Right renal cortex interstitium (tissue), 3 donors: ENCODE data around the gene SHD. TPM values are rescaled to one million over a fixed set of nuclear protein-coding genes. Genes with fewer than 3 reads are reported as not detected.
"Not testable (repeated sequence)": the region's sequence is repeated elsewhere in the genome, so short reads cannot be mapped to it uniquely, and the experiment has no call there.

Experiments used
- DNase-seq, 3 donors: peaks; one replicate each; pipeline ENCODE4 v3.0.0-alpha.2; 2013; ENCODE audit warnings: low read depth in 3 of 3, low spot score in 2 of 3
- polyA plus RNA-seq, 3 donors: library from polyadenylated mRNA; unstranded; fragments of 120-200 nt; gene quantifications; one replicate each; pipeline ENCODE4 v1.2.1, GENCODE V29; 2013; ENCODE audit not compliant: insufficient read length in 3 of 3

SHD gene
- polyA plus RNA-seq = 1 to 10 TPM; 1.3 to 1.6 (median 1.3) TPM

- DNase-seq = no peak
These were observed at the start of gene SHD for GRCh38 chr19:4278419-4279266. Gene SHD, plus strand, starts transcription at chr19:4279266. Its CDS starts 798 bp downstream, at chr19:4280064.

GRCh38 chr19:4230237-4230636, 48.8 kb upstream of the SHD start:
- not testable (repeated sequence) for DNase-seq

- not testable (repeated sequence) for DNase-seq
These were observed 47.5 kb upstream of the SHD start for GRCh38 chr19:4231521-4231920.

GRCh38 chr19:4232139-4232538, 46.9 kb upstream of the SHD start:
- DNase-seq = not testable (repeated sequence)

GRCh38 chr19:4232614-4233281, 46.3 kb upstream of the SHD start:
- DNase-seq = no peak

- DNase-seq = no peak
These were observed 45.7 kb upstream of the SHD start for GRCh38 chr19:4233282-4233853.

GRCh38 chr19:4234142-4234861, 44.8 kb upstream of the SHD start:
- DNase-seq = no peak

- DNase-seq = no peak
These were observed 44.2 kb upstream of the SHD start for GRCh38 chr19:4234862-4235201.

GRCh38 chr19:4237510-4237909, 41.6 kb upstream of the SHD start:
- not testable (repeated sequence) for DNase-seq

GRCh38 chr19:4238831-4239230, 40.2 kb upstream of the SHD start:
- DNase-seq = no peak

GRCh38 chr19:4241824-4242430, 37.1 kb upstream of the SHD start:
- DNase-seq = no peak

GRCh38 chr19:4245938-4246337, 33.1 kb upstream of the SHD start:
- not testable (repeated sequence) for DNase-seq

GRCh38 chr19:4246767-4247593, 32.1 kb upstream of the SHD start, which contains the start of gene YJU2:
Gene YJU2, plus strand, starts transcription at chr19:4247080. Its CDS starts 67 bp downstream, at chr19:4247147.
- DNase-seq = peak; percentile 99

GRCh38 chr19:4256563-4256962, 22.5 kb upstream of the SHD start:
- no peak for DNase-seq

- no peak for DNase-seq
These were observed 22.0 kb upstream of the SHD start for GRCh38 chr19:4257025-4257424.

GRCh38 chr19:4258181-4258580, 20.9 kb upstream of the SHD start:
- no peak for DNase-seq

- no peak for DNase-seq
These were observed 18.4 kb upstream of the SHD start for GRCh38 chr19:4260613-4261191.

GRCh38 chr19:4264812-4265211, 14.3 kb upstream of the SHD start:
- DNase-seq = no peak

- DNase-seq = no peak
These were observed 12.6 kb upstream of the SHD start for GRCh38 chr19:4266253-4267000.
